Kidney (tissue), 14 donors: Measurements from ENCODE around the gene TSNAXIP1. TPM values are rescaled to one million over a fixed set of nuclear protein-coding genes. Genes with fewer than 3 reads are reported as not detected.
A peak's percentile ranks its signal among the peaks of the same experiment; 100 is the strongest.

ENCODE experiments used
- DNase-seq, 5 donors: peaks; one replicate each; pipeline ENCODE4 v3.0.0-alpha.2; 2013 to 2020
- FAIRE-seq: peaks from 2 replicates; lab custom pipeline; 2012; peaks lifted over from hg19 to GRCh38; lab: Jason Lieb, UNC
- H3K27ac ChIP-seq, 2 donors: one replicate each; pipeline ENCODE4 v1.7.0; 2013; ENCODE audit warnings: low read depth in 2 of 2, low read length in 2 of 2, inconsistent platforms in 1 of 2
- H3K27me3 ChIP-seq: one replicate; pipeline ENCODE4 v1.7.1; 2013; ENCODE audit warnings: low read length, inconsistent platforms; ENCODE audit not compliant: control insufficient read depth, insufficient read depth
- H3K36me3 ChIP-seq, 3 donors: one replicate each; pipeline versions ENCODE4 v1.7.0 to v1.7.1; 2013; ENCODE audit warnings: low read length in 3 of 3, control low read depth in 1 of 3, inconsistent platforms in 1 of 3; ENCODE audit not compliant: insufficient read depth in 3 of 3, control insufficient read depth in 2 of 3
- H3K4me1 ChIP-seq, 3 donors: one replicate each; pipeline versions ENCODE4 v1.7.0 to v1.7.1; 2013; ENCODE audit warnings: low read length in 3 of 3, inconsistent platforms in 1 of 3, low read depth in 1 of 3; ENCODE audit not compliant: control insufficient read depth in 2 of 3, insufficient read depth in 2 of 3
- H3K4me3 ChIP-seq, 3 donors: one replicate each; pipeline versions ENCODE4 v1.7.0 to v1.8.1; 2013; ENCODE audit warnings: low read length in 3 of 3, control low read depth in 1 of 3, inconsistent platforms in 1 of 3
- H3K9ac ChIP-seq, 3 donors: one replicate each; pipeline versions ENCODE4 v1.7.0 to v1.7.1; 2013; ENCODE audit warnings: low read length in 3 of 3, control low read depth in 1 of 3, inconsistent platforms in 1 of 3
- H3K9me3 ChIP-seq, 3 donors: one replicate each; pipeline versions ENCODE4 v1.7.0 to v1.7.1; 2013; ENCODE audit warnings: low read length in 3 of 3, control low read depth in 1 of 3, inconsistent platforms in 1 of 3; ENCODE audit not compliant: control insufficient read depth in 2 of 3, insufficient read depth in 1 of 3
- intact Hi-C: fragments of 100-400 bp; cut with DNase I; formaldehyde crosslinking; loops from one replicate; pipeline ENCODE4 v1.11.1; 2022
- polyA plus RNA-seq: library from polyadenylated mRNA; stranded (reverse); fragments of 350-450 nt; fragmentation: Illumina TruSeq; extraction: RNeasy Lipid Tissue Mini Kit (QIAGEN cat#74804); gene quantifications from one replicate; pipeline ENCODE4 v1.2.3, GENCODE V29; 2014; ENCODE audit warnings: low read depth, low replicate concordance; ENCODE audit not compliant: insufficient read depth
- total RNA-seq: library from RNA; stranded (reverse); fragmentation: NEBNext Ultra II Directional; extraction: Animal tissue kit (Norgen Biotek cat#: 25700); gene quantifications from one replicate; pipeline ENCODE4 v1.2.1, GENCODE V29; 2021
- TF ChIP-seq, protein P1 (sequence below): IDR thresholded peaks from 3 replicates; pipeline ENCODE4 v1.5.1; 2012; ENCODE audit warnings: mild to moderate bottlenecking, moderate library complexity, borderline replicate concordance; ENCODE audit not compliant: insufficient read depth; ENCODE audit errors: extremely low read depth
- donor health status: control.
- donor health status: control.
- donor health status: control.
- donor health status: control.
- donor health status: control.
- donor health status: DM: yes; HTN: yes; CAD: no.
- donor health status: Normal renal cell carcinoma (clear cell type).

The TSNAXIP1 gene
- total and polyA plus RNA-seq, 2 donors from 2014 or later, result 2.8 to 3.9 TPM

DNA sequence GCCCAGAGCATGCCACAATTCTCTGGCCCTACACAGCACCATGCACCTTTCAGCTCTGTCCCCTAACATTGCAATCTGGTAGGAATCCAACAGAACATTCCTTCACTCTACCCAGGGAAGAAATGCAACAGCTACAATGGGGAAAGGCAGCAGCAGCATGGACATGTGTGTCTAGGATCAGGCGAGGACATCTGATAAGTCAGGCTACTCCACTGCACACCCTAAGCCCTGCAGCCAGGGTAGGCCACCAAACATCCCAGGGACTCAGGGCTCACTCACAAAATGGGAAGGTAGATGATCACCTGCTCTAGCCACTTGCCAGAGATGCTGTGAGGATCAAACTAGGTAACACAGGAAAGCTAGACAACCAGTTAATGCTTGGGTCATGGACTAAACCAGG, 5.4 kb upstream of the TSNAXIP1 start:
- Histone ChIP-seq H3K36me3 (peaks cover 0 to 10% (median 8%) of the 10 kb centered on the region in 3 donors), H3K4me3 (no peak overlapping the region), H3K27ac (no peak overlapping the region), H3K9me3 (no peaks in the 10 kb centered on the region), H3K9ac (no peak overlapping the region), H3K4me1 (peaks cover 0 to 16% (median 11%) of the 10 kb centered on the region in 3 donors), H3K27me3 (no peaks in the 10 kb centered on the region)
- TF ChIP-seq, protein P1, sequence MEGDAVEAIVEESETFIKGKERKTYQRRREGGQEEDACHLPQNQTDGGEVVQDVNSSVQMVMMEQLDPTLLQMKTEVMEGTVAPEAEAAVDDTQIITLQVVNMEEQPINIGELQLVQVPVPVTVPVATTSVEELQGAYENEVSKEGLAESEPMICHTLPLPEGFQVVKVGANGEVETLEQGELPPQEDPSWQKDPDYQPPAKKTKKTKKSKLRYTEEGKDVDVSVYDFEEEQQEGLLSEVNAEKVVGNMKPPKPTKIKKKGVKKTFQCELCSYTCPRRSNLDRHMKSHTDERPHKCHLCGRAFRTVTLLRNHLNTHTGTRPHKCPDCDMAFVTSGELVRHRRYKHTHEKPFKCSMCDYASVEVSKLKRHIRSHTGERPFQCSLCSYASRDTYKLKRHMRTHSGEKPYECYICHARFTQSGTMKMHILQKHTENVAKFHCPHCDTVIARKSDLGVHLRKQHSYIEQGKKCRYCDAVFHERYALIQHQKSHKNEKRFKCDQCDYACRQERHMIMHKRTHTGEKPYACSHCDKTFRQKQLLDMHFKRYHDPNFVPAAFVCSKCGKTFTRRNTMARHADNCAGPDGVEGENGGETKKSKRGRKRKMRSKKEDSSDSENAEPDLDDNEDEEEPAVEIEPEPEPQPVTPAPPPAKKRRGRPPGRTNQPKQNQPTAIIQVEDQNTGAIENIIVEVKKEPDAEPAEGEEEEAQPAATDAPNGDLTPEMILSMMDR, result no peak
- intact Hi-C loops, result no loop called here
- FAIRE-seq, result no peak
- DNase-seq, result no peak

DNA sequence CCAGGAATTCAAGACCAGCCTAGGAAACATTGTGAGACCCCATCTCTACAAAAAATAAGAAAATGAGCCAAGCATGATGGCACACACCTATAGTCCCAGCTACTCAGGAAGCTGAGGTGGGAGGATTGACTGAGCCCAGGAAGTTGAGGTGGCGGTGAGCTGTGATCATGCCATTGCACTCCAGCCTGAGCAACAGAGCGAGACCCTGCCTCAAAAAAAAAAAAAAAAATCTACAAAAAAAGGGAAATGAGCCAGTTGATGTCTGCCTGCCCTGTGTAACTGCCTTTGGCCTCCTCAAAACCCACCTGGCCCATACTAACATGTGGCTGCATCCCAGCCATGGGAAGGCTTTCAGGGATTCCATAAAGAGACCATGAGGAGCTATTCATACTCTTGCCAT, 4.8 kb upstream of the TSNAXIP1 start:
- Histone ChIP-seq H3K36me3 (peaks cover 0 to 10% (median 8%) of the 10 kb centered on the region in 3 donors), H3K9ac (no peak overlapping the region), H3K4me3 (no peak overlapping the region), H3K27ac (no peak overlapping the region), H3K27me3 (no peaks in the 10 kb centered on the region), H3K4me1 (peaks cover 0 to 16% (median 11%) of the 10 kb centered on the region in 3 donors), H3K9me3 (no peaks in the 10 kb centered on the region)
- no peak for FAIRE-seq
- intact Hi-C loops, result no loop called here
- DNase-seq, result peak in 1 of 5 donors; percentile 7
- TF ChIP-seq, protein P1, result no peak

DNA sequence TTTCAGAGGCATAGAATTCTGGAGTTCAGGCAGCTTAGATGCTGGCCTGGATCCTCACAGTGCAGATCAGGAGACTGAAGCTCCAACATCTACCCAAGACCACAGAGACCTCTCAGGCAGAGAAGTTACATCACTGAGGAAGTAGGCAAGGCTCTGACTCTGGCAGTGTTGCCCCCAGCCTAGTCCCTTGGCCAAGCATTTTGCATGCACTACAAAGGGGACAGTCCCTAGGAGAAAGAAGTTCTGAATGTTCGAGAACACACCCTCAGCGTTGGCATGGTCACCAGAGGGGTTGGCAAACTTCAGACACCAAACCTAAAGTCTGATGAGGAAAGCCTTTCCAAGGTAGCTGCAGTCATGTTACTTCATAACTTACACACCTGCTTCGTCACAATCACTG, 2.8 kb upstream of the TSNAXIP1 start:
- TF ChIP-seq, protein P1, result no peak
- DNase-seq, result no peak
- no peak for FAIRE-seq
- Histone ChIP-seq H3K4me3 (no peak overlapping the region), H3K9ac (no peak overlapping the region), H3K9me3 (no peaks in the 10 kb centered on the region), H3K36me3 (peaks cover 0 to 10% (median 8%) of the 10 kb centered on the region in 3 donors), H3K27me3 (no peaks in the 10 kb centered on the region), H3K4me1 (peaks cover 0 to 16% (median 11%) of the 10 kb centered on the region in 3 donors), H3K27ac (no peak overlapping the region)
- intact Hi-C loops, result no loop called here
